ENCODE data around the gene C6orf141. TPM values are rescaled to one million over a fixed set of nuclear protein-coding genes. Genes with fewer than 3 reads are reported as not detected.

The C6orf141 gene
- total RNA-seq, 1 experiment from 2014 or later = 40.1 TPM

DNA sequence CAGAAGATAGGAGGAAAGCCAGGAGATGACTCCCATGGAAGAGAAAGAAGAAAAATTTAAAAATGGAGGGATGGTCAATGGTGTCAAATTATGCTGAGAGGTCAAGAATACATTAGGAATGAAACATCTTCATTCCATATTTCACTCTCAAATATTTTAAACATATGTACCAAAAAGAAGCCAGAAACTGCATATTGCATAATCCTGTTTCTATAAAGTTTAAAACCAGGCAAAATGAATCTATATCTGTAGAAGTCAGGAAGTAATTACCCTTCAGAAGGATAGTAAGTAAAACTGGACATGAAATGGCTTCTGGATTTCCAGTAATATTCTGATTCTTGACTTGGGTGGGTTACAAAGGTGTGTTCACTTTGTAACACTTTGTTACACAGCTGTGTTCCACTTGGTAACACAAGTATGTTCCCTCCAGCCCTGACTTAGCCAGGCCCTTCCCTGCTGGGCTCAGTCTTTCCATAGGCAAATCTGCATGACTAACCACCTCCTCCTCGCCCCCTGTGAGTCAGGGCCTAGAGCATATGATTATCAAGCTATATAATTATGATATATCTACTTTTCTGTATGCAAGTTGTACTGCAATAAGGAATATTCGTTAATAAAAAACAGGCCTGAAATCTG is 20.2 kb upstream of the C6orf141 start:
- TF ChIP-seq, protein P1, sequence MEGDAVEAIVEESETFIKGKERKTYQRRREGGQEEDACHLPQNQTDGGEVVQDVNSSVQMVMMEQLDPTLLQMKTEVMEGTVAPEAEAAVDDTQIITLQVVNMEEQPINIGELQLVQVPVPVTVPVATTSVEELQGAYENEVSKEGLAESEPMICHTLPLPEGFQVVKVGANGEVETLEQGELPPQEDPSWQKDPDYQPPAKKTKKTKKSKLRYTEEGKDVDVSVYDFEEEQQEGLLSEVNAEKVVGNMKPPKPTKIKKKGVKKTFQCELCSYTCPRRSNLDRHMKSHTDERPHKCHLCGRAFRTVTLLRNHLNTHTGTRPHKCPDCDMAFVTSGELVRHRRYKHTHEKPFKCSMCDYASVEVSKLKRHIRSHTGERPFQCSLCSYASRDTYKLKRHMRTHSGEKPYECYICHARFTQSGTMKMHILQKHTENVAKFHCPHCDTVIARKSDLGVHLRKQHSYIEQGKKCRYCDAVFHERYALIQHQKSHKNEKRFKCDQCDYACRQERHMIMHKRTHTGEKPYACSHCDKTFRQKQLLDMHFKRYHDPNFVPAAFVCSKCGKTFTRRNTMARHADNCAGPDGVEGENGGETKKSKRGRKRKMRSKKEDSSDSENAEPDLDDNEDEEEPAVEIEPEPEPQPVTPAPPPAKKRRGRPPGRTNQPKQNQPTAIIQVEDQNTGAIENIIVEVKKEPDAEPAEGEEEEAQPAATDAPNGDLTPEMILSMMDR (conservative IDR thresholded peaks at IDR 0.05) = no peak
- H3K4ac ChIP-seq (ENCODE audit: low read depth, low read length) = no peak overlapping the region
- Mint-ChIP-seq H3K4me1 (peaks cover 9 to 10% of the 10 kb centered on the region in 2 experiments), H3K36me3 (ENCODE audit: insufficient read depth in 1 of 3, low read depth in 3 of 3) (no peaks in the 10 kb centered on the region), H3K4me3 (no peak overlapping the region), H3K9me3 (no peaks in the 10 kb centered on the region), H3K27me3 (ENCODE audit: low read depth) (no peaks in the 10 kb centered on the region), H3K27ac (no peak overlapping the region)
- DNase-seq = no peak
- H2BK20ac ChIP-seq (ENCODE audit: low read depth, low read length, poor library complexity, severe bottlenecking) = no peak overlapping the region
- H3K23me2 ChIP-seq (ENCODE audit: insufficient read length, low read depth, low read length, poor library complexity, severe bottlenecking) = no peaks in the 10 kb centered on the region
- H4K20me1 ChIP-seq (ENCODE audit: control insufficient read depth, insufficient read depth, insufficient read length) = no peaks in the 10 kb centered on the region
- H2BK12ac ChIP-seq (ENCODE audit: insufficient read length, low read depth, low read length) = no peak overlapping the region
- H3K9me3 ChIP-seq (ENCODE audit: control insufficient read depth, low read depth, low read length) = no peaks in the 10 kb centered on the region
- WGBS (ENCODE audit: extremely low coverage, insufficient read length, low lambda C conversion rate) = no CpG with 5 or more reads among the region's 2 CpGs
- no peak overlapping the region for H3T11ph ChIP-seq (ENCODE audit: low read length)
- no peaks in the 10 kb centered on the region for H3K27me3 ChIP-seq (ENCODE audit: insufficient read depth, low read length)
- H4K8ac ChIP-seq (replicated peaks; ENCODE audit: insufficient read length, low read depth, low read length) = no peak overlapping the region
- no peak overlapping the region for H3K23ac ChIP-seq (ENCODE audit: insufficient read length, low read depth, low read length)
- H2AFZ ChIP-seq (ENCODE audit: low read length) = no peak overlapping the region
- no peak overlapping the region for H3K4me2 ChIP-seq (ENCODE audit: insufficient read depth, insufficient read length, low read length)
- H3K56ac ChIP-seq (ENCODE audit: insufficient read length, low read depth, low read length) = no peak overlapping the region
- H3K79me2 ChIP-seq (ENCODE audit: insufficient read depth, low read length) = no peaks in the 10 kb centered on the region
- H2BK5ac ChIP-seq (ENCODE audit: insufficient read length, low read length) = no peak overlapping the region
- no peak overlapping the region for H2BK15ac ChIP-seq (ENCODE audit: low read depth, low read length)
- H4K5ac ChIP-seq (ENCODE audit: insufficient read length, low read depth, low read length) = no peak overlapping the region
- H3K27ac ChIP-seq (ENCODE audit: insufficient read length, low read depth, low read length) = no peak overlapping the region
- H3K18ac ChIP-seq (ENCODE audit: insufficient read length, low read depth, low read length) = no peak overlapping the region
- peaks cover 7% of the 10 kb centered on the region; the same call in 1 of the 2 replicates for H3K4me1 ChIP-seq (ENCODE audit: insufficient read depth, low read length)
- no peak overlapping the region for H2BK120ac ChIP-seq (ENCODE audit: low read depth, low read length, poor library complexity, severe bottlenecking)
- H3K79me1 ChIP-seq (ENCODE audit: insufficient read depth, low read depth, low read length, poor library complexity, severe bottlenecking) = no peaks in the 10 kb centered on the region
- H4K91ac ChIP-seq (ENCODE audit: insufficient read length, low read depth, low read length) = no peak overlapping the region
- no peak overlapping the region for H3K9ac ChIP-seq (ENCODE audit: extremely low read depth, insufficient read length, low read length)
- no peak overlapping the region for H3K14ac ChIP-seq (ENCODE audit: insufficient read depth, low read length)
- no peak overlapping the region for H2AK5ac ChIP-seq (ENCODE audit: insufficient read length, low read length)

Data from H9 (cell line).